DOHH2 (cell line): Measurements from ENCODE around the gene EN2.

Experiments
- CTCF ChIP-seq: fragments of 200-600 bp; sonication (generic); IDR thresholded peaks from one replicate; pipeline ENCODE4 v1.5.1; 2014; ENCODE audit warnings: antibody characterized with exemption, mild to moderate bottlenecking, low read depth, low read length; ENCODE audit not compliant: poor library complexity, severe bottlenecking
- EZH2phosphoT487 ChIP-seq: fragments of 200-600 bp; sonication (generic); IDR thresholded peaks from 2 replicates; pipeline ENCODE4 v1.6.1; 2017; ENCODE audit warnings: borderline replicate concordance, mild to moderate bottlenecking, antibody characterized with exemption, low read length, moderate library complexity, mixed read lengths

GRCh38 chr7:155482511-155483183 is 24.7 kb downstream of the EN2 start:
- no peak for TF ChIP-seq CTCF
- no peak for TF ChIP-seq EZH2phosphoT487
